GM20000 (cell line): ENCODE results near the gene HOXA1.

Experiments
- DNase-seq: peaks from one replicate; pipeline ENCODE4 v3.0.0; 2012; ENCODE audit warnings: low spot score
- CTCF ChIP-seq: IDR thresholded peaks from 2 replicates; pipeline ENCODE4 v1.5.1; 2012; ENCODE audit warnings: mild to moderate bottlenecking, control low read depth; ENCODE audit errors: extremely low read depth, missing control alignments

Gene HOXA1

GRCh38 chr7:27095897-27096767 lies at the start of gene HOXA1:
HOXA1 (minus strand) TSS chr7:27096000; CDS start chr7:27095912, 88 bp downstream.
- DNase-seq = peak; percentile 97
- no peak for TF ChIP-seq CTCF

GRCh38 chr7:27145165-27145913 lies 49.5 kb upstream of the HOXA1 start:
- no peak for TF ChIP-seq CTCF
- no peak for DNase-seq

- DNase-seq = no peak
- TF ChIP-seq CTCF = no peak
Observed at GRCh38 chr7:27144781-27145164, 49.0 kb upstream of the HOXA1 start.

- no peak for TF ChIP-seq CTCF
- no peak for DNase-seq
Observed at GRCh38 chr7:27143950-27144780, 48.4 kb upstream of the HOXA1 start.

- DNase-seq = no peak
- no peak for TF ChIP-seq CTCF
Observed at GRCh38 chr7:27143023-27143949, 47.5 kb upstream of the HOXA1 start, which contains the start of gene HOXA5. HOXA5 (minus strand) TSS chr7:27143681; CDS start chr7:27143607, 74 bp downstream.

GRCh38 chr7:27142580-27143022 lies 46.8 kb upstream of the HOXA1 start:
- no peak for TF ChIP-seq CTCF
- DNase-seq = no peak
